Stimulated activated CD4-positive, alpha-beta T cell treated with anti-CD3 and anti-CD28 coated beads, Interleukin-2, amount 100 ng/mL, for 24 hours (primary cell): ENCODE data around the gene UGT1A6.
"Not testable (repeated sequence)": the region's sequence is repeated elsewhere in the genome, so short reads cannot be mapped to it uniquely, and the experiment has no call there.

Source experiments
- DNase-seq, 2 donors: peaks; one replicate each; pipeline ENCODE4 v3.0.0-alpha.2; 2020

The UGT1A6 gene

DNA sequence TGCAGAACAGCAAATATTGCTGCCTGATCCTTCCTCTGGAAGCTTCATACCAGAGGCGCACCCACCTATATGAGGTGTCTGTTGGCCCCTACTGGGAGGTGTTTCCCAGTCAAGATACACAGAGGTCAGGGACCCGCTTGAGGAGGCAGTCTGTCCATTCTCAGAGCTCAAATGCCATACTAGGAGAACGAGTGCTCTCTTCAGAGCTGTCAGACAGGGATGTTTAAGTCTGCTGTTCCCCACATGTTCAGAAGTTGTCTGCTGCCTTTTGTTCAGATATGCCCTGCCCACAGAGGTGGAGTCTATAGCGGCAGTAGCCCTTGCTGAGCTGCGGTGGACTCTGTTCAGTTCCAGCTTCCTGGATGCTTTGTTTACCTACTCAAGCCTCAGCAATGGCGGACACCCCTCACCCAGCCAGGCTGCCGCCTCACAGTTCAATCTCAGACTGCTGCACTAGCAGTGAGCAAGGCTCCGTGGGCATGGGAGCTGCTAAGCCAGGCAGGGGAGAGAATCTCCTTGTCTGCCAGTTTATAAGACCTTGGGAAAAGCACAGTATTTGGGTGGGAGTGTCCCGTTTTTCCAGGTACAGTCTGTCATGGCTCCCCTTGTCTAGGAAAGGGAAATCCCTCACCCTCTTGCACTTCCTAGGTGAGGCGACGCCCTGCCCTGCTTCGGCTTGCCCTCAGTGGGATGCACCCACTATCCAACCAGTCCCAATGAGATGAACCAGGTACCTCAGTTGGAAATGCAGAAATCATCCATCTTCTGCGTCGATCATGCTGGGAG is 44.4 kb downstream of the UGT1A6 start:
- not testable (repeated sequence) for DNase-seq

DNA sequence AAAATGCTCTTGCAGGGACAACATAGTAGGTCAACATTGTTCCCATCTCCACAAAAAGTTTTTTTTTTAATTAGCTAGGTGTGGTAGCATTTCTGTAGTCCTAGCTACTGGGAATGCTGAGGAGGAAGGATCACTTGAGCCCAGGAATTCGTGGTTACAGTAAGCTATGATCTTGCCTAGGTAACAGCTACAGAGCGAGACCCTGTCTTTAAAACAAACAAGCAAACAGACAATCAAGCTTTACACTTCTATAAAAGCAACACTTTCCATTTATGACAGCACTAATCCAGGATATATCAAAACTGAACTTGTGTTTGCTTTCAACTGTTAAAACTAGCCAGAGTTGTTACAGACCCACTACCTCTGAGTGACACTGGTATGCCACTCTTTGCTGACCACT is 48.2 kb downstream of the UGT1A6 start:
- no peak for DNase-seq

DNA sequence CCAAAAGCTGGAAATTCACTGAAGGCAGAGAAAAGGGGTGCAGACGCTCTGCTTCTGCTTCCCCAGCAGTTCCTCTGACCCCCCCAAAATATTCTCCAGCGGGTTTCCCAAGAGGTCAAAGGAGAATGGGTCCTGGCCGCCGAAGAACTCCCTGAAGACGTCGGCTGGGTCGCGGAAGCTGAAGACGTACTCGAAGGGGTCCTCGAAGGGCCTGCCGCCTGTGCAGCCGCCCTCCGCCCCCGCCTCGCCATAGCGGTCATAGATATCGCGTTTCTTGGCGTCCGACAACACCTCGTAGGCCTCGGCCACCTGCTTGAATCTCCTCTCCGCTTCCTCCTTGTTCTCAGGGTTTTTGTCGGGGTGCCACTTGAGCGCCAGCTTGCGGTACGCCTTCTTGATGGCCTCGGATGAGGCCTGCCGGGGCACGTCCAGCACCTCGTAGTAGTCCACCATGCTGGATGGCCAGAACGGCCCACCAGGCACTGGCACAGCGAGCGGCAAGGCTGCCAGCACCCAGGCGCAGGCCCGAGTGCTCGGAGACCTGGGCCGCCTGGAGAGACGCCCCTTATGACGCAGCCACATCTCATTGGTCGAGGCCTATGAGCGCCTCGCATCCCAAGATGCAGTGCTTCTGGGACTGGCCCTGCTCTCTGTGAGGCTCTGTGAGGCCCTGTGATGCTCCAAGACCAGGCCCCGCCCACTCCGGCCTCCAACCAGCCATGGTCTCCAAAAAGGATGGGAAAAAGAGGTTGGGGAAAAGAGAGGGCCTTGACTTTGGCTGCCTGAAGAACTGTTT is 51.0 kb downstream of the UGT1A6 start:
- DNase-seq, result no peak

DNA sequence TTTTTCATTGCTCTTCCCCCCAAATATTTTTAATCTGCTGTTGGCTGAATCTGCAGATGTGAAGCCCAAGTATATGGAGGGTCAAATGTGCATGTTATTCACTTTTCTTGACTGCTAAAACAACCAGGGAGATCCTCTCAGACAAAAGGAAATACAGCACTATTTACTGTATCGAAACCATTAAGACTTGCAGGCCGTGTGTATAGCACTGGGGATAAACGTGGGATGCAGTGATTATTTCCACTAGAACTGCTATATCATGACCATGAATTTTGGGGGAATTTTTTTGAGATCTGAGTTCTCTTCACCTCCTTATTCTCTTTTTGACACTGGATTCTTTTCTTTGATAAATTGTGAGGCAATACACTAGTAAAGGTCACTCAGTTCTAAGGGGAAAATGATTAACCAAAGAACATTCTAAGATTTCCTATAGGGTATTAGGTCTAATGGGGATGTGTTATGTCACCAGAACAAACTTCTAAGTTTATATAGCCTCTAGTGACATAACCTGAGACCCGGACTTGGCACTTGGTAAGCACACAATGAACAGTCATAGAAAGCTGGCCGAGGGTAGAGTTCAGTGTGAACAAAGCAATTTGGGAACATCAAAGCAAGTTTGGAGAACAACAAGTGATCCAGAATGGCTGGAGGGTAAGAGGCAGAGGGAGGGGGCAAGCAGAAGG is 52.5 kb downstream of the UGT1A6 start:
- no peak for DNase-seq

DNA sequence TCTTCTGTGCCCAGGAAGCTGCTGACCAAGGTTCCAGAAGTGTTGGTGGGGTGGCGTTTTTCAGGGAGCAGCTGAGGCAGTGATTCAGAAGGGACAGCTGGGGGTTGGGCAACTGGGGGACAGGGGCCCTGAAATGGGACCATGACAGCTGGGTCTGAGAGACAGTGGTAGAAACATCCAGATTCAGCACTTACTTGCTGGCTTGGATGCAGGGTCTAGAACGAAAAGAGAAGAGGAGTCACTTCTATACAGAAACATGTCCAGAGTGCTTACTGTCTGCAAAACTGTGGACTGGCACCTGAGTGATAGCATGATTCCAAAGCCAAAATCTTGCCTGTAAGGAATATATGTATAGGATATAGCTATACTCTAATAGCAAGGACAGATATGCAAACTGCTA is 53.1 kb downstream of the UGT1A6 start:
- not testable (repeated sequence) for DNase-seq

DNA sequence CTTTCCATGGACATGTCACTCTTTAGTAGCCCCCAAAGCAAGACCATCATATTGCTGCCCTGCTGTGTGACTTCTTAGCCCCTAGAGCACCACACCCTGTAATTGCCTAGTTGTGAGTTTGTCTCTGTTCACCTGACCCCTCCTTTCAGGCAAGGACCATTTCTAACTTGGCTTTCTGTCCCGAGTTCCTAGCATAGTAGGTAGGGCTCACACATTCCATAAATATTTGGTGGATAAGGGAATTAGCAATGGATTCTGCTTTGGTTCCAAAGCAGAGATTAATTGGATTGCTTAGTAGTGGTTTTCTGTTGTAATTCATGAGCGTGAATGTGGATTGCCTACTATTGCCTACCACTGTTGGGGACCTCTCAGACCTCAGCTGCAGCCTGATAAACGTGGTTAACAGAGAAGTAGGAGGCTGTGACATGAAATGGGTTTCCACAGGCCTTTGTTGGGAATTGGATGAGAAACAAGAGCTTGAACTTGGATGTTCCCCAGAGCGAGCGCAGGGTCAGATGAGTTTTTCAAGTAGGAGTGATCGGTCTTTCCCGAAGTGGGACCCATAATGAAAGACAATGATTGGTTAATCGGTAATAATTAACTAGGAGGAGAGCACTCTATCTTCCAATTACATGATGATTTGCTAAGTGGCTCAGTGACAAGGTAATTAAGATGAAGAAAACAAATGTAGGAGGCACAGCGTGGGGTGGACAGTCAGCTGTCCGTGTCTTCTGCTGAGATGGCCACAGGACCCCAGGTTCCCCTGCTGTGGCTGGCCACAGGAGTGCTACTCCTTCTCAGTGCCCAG is 54.0 kb downstream of the UGT1A6 start:
- no peak for DNase-seq

DNA sequence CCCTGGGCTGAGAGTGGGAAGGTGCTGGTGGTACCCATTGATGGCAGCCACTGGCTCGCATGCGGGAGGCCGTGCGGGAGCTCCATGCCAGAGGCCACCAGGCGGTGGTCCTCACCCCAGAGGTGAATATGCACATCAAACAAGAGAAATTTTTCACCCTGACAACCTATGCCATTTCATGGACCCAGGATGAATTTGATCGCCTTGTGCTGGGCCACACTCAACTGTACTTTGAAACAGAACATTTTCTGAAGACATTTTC is 54.5 kb downstream of the UGT1A6 start:
- DNase-seq, result no peak

DNA sequence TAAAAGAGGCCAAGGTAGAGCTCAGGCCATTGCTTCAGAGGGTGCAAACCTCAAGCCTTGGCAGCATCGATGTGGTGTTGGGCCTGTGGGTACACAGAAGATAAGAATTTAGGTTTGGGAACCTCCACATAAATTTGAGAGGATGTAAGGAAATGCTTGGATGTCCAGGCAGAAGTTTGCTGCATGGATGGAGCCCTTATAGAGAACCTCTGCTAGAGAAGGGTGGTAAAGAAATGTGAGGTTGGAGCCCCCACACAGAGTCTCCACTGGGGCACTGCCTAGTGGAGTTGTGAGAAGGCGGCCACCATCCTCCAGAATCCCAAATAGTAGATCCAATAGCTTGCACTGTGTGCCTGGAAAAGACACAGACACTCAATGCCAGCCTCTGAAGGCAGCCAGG is 58.0 kb downstream of the UGT1A6 start:
- not testable (repeated sequence) for DNase-seq

DNA sequence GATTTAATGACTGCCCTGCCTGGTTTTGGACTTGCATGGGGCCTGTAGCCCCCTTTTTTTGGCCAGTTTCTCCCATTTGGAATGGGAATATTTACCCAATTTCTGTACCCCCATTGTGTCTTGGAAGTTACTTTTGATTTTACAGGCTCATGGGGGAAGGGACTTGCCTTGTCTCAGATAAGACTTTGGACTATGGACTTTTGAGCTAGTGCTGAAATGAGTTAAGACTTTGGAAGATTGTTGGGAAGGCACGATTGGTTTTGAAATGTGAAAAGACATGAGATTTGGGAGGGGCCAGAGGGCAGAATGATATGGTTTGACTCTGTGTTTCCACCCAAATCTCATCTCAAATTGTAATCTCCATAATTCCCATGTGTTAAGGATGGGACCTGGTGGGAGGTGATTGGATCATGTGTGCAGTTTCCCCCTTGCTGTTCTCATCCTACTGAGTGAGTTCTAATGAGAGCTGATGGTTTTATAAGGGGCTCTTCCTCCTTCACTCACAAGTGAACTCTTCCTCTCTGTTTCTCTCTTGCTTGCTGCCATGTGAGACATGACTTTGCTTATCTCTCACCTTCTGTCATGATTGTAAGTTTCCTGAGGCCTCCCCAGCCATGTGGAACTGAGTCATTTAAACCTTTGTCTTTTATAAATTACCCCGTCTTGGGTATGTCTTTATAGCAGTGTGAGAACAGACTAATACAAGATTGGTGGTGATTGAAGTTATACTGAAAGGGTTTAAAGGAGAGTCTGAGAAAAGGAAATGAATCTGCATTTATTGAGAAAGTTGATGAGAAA is 58.7 kb downstream of the UGT1A6 start:
- DNase-seq, result not testable (repeated sequence)

DNA sequence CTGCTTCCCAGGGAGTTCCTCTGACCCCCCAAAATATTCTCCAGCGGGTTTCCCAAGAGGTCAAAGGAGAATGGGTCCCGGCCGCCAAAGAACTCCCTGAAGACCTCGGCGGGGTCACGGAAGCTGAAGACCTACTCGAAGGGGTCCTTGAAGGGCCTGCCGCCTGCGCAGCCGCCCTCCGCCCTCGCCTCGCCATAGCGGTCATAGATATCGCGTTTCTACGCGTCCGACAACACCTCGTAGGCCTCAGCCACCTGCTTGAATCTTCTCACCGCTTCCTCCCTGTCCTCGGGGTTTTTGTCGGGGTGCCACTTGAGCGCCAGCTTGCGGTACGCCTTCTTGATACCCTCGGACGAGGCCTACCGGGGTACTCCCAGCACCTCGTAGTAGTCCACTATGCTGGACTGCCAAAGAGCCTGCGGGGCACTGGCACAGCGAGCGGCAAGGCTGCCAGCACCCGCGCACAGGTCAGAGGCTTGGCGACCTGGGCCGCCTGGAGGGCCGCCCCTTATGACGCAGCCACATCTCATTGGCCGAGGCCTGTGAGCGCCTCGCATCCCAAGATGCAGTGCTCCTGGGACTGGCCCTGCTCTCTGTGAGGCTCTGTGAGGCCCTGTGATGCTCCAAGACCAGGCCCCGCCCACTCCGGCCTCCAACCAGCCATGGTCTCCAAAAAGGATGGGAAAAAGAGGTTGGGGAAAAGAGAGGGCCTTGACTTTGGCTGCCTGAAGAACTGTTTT is 62.4 kb downstream of the UGT1A6 start:
- no peak for DNase-seq

DNA sequence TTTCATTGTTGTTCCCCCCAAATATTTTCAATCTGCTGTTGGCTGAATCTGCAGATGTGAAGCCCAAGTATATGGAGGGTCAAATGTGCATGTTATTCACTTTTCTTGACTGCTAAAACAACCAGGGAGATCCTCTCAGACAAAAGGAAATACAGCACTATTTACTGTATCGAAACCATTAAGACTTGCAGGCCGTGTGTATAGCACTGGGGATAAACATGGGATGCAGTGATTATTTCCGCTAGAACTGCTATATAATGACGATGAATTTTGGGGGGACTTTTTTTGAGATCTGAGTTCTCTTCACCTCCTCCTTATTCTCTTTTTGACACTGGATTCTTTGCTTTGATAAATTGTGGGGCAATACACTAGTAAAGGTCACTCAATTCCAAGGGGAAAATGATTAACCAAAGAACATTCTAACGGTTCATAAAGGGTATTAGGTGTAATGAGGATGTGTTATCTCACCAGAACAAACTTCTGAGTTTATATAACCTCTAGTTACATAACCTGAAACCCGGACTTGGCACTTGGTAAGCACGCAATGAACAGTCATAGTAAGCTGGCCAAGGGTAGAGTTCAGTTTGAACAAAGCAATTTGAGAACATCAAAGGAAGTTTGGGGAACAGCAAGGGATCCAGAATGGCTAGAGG is 63.9 kb downstream of the UGT1A6 start:
- DNase-seq, result no peak

DNA sequence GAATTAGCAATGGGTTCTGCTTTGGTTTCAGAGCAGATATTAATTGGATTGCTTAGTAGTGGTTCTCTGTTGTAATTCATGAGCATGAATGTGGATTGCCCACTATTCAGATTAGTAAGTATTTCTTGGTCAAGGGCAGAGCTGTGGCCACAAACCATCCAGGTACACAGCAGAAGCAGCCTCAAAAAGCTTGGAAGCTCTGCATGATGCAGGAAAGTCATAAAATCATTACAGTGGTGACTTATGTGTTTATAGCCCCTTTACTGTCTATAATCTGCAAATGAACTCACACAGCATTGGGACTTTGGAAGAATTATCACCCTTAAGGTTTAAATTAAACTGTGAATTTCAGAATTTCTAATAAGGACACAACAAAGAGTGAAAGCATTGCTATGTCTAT is 65.5 kb downstream of the UGT1A6 start:
- DNase-seq, result no peak

DNA sequence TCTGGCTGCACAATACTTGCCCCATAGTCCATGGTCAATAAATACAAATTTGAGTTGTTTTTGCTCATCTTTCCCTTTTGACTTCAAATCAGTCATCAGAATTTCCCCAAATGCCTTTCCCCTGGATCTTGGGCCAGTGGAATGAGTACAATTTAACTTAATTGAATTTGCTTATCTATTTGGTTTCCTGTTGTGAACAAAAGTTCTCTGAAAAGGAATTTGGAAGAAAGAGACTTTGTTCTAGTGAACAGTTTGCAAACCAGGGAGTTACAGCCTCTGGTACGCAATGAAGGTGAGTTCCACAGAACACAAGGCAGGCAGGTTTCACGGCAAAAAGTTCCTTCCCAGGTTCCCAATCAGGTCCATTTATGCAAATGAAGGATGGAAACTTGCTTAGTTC is 66.2 kb downstream of the UGT1A6 start:
- DNase-seq, result no peak

DNA sequence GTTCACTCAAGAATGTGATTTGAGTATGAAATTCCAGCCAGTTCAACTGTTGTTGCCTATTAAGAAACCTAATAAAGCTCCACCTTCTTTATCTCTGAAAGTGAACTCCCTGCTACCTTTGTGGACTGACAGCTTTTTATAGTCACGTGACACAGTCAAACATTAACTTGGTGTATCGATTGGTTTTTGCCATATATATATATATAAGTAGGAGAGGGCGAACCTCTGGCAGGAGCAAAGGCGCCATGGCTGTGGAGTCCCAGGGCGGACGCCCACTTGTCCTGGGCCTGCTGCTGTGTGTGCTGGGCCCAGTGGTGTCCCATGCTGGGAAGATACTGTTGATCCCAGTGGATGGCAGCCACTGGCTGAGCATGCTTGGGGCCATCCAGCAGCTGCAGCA is 67.4 kb downstream of the UGT1A6 start, which contains the start of gene UGT1A1:
TSS of gene UGT1A1 (plus strand) at position 228 of the 400 bp plus-strand sequence. CDS start at position 246, 18 bp downstream.
- DNase-seq, result no peak

DNA sequence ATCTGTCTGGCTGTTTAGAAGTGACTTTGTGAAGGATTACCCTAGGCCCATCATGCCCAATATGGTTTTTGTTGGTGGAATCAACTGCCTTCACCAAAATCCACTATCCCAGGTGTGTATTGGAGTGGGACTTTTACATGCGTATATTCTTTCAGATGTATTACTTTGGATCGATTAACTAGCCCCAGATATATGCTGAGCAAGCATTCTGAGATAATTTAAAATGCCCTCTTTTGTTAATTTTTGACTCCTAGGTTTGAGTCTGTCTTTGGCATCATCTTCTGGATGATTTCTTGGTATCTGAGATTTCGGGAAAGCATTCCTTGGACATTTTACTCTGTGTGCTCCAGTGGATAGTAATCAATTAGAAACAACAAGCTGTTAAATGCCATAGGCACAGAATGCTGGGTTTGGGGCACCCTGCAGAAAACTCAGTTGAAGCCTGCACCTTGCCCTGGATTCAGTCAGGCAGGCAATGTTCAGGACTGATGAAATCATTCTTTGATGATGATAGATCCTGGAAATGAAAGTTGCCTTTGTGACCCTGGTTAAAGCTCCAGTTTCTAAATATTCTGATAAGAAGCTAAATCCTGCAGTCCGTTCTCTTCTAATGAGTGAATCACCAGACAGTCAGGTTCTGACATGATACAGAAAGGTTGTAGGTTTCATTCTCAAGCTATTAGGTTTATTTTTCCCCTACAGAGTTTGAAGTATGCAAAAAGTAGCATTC is 68.5 kb downstream of the UGT1A6 start:
- no peak for DNase-seq

DNA sequence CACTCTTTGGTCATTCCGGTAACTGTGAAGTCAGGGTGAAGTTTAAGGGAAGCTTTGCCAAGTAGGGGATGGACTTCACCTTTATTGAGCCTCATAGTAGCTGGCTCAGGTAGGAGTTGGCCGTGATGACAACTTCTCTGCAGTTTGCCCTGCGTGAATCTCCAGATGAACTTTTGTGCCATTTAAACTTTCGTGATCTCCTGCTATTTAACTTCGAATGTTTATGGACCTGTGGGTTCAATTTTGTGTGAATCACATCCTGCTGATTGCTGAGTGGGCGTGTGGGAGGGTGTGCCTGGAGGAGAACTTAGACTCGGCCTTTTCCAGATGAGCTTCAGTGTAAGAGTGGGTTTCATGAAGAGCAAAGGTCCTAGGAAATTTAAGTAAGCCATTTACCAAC is 71.6 kb downstream of the UGT1A6 start:
- no peak for DNase-seq

DNA sequence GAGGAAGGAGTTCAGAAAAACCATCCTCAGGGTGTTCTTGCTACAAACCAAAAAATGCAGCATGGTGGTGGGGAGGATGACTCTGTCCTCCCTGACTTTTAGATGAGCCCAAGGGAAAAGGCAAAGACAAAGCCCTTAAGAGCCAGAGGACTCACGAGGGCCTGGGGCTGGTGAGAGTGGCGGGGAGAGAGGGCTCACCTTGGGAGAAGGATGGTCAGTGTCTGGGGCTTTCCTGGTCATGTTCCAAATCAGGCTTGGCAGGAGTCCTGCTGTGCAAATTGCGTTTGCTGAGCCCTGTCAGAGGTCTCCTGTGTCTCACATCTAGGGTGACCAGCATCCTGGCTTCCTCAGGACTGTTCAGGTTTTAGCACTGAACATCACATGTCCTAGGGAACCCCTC is 72.1 kb downstream of the UGT1A6 start:
- no peak for DNase-seq

DNA sequence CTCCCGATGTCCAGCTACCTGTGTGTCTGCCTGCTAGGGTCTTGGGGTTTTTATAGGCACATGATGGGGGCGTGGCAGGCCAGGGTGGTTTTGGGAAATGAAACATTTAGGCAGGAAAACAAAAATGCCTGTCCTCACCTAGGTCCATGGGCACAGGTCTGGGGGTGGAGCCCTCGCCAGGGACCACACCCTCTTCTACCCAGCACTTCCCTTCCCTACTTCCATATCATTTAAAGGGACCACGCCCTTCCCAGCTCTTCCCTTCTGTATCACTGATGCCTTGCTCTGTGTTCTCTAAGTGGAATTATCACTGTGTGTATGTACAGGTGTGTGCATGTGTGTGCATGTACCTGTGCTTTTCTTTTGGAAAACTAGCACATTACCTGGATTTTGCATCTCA is 73.7 kb downstream of the UGT1A6 start:
- DNase-seq, result no peak

DNA sequence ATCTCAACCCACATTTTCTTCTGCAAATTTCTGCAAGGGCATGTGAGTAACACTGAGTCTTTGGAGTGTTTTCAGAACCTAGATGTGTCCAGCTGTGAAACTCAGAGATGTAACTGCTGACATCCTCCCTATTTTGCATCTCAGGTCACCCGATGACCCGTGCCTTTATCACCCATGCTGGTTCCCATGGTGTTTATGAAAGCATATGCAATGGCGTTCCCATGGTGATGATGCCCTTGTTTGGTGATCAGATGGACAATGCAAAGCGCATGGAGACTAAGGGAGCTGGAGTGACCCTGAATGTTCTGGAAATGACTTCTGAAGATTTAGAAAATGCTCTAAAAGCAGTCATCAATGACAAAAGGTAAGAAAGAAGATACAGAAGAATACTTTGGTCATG is 75.4 kb downstream of the UGT1A6 start:
- DNase-seq, result no peak

DNA sequence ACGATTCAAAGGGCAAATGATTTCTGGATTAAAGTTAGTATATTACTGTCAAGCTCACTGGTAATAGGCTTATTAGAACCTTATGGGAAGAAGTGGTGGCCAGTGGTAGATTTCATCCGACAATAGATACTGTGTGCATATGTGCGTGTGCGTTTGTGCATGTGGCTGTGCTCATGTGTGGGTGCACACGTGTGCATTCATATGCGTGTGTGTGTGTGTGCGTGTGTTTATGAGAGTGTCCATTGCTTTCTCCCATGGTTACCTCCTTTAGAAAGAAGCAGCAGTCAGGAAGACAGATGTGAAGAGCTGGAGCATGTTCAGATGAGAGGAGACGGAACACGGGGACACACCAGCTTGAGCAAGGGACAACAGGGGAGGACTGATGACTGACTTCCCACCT is 76.6 kb downstream of the UGT1A6 start:
- DNase-seq, result no peak
